ENCODE measurements around the gene TBC1D16.
"Not testable (repeated sequence)": the region's sequence is repeated elsewhere in the genome, so short reads cannot be mapped to it uniquely, and the experiment has no call there.

The TBC1D16 gene

DNA sequence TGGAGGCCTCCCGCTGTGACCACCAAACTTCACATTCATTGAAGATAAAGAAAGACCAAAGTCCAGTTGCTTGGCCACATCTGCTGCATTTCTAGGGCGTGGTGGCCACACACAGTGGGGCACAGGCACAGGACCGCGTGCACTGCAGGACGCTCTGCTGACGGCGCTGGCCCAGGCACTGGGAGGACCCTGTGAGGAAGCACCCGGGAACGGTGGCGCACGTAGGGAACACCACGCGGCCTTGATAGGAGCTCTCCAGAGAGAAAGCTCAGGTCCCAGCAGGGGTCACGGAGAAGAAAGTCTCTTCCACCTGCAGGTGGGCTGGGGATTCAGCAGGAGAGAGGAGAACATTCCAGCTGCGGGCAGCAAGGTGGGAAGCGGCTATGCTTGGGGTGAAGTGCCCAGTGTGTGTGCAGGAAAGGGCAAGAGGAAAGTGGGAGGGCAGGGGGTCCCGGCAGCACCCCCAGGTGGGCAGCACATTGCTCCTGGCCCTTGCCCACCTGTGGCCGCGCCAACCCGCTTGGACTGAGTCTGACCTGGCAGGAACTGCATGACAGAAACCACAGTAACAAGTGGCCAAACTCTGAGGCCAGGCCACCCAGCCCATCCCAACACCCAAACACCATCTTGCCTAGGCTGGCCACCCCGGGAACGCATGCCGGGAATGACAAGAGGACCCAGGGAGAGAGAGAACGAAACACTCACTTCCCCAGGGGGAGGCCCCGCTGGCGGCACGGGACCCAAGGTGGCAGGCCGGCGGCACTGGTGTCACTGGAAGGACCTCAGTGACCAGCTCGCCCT lies 32.8 kb downstream of the TBC1D16 start:
- no peak for DNase-seq

DNA sequence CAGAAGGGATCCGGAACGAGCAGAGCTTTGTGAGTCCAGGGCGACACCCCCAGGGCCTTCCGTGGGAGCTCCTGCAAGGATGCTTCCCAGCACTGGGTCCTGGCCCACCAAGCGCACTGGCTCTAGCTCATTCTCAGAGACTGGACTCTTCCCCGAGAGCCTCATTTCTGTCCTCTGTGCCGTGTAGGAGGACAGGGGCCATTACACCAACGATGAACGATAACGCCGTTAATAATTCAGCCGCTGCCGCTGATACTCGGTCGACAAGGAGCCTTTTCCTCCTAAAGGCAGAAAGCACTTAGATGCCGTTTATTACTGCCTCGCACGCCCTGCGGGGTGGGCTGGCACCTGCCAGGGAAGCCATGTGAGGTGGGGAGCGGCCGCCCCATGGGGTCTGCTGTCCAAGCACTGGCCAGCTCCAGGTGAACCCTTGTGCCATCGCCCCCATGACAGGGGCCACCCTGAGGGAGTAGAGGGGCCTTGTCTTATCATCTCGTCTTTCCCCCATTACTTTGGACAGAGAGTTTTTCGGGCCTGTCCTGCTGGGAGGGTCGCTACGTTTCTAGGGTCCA lies 33.5 kb downstream of the TBC1D16 start:
- DNase-seq: no peak

DNA sequence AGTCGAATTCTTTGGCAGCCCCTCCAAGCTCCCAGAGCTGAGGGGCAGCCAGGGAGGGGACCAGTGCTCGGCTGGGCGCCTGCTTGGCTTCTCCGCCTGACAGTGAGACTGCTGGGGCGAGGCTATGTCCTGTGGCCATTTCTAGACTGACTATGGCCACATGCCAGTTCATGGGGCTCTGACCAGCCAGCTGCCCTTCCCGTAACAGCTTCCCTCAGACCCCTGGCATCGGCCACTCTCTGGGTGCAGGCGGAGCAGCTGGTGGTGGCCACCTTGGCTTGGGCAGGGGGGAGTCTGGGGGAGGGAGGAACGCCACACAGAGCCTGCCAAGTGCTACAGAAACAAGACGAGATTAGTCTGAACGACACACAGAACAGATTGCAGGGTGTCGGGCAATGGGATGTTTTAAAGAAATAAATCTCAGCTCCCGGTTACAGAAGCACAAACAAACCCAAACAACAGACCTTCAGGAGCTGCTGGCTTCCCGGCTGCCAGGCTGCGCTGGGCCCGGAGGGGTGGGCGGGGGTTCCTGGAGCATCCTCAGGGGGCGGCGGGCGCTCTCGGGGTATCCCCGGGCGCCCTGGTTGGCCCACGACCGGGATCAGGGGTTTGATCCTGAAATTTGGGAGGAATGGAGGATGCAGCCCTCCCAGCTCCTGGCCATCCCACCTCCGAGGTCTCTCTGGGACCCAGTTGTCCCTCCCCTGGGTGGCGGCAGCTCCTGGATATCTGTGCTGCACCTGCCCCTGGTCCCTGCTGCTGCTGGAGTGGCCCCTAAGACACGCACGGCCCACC lies 34.5 kb downstream of the TBC1D16 start:
- DNase-seq: no peak

DNA sequence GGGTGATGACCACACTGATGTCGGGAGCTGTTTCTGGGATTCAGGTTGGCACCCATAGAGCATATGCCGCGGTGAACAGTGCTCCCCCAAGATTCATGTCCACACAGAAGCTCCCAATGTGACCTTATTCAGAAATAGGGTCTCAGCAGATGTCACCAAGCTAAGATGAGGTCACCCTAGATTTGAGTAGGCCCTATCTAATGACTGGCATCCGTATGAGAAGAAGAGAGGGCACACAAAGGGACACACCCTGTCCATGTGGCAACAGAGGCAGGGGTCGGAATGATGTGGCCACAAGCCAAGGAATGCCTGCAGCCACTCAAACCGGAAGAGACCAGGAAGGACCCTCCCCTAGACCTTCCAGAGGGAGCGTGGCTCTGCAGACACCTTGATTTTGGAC lies 35.5 kb downstream of the TBC1D16 start:
- DNase-seq: no peak

DNA sequence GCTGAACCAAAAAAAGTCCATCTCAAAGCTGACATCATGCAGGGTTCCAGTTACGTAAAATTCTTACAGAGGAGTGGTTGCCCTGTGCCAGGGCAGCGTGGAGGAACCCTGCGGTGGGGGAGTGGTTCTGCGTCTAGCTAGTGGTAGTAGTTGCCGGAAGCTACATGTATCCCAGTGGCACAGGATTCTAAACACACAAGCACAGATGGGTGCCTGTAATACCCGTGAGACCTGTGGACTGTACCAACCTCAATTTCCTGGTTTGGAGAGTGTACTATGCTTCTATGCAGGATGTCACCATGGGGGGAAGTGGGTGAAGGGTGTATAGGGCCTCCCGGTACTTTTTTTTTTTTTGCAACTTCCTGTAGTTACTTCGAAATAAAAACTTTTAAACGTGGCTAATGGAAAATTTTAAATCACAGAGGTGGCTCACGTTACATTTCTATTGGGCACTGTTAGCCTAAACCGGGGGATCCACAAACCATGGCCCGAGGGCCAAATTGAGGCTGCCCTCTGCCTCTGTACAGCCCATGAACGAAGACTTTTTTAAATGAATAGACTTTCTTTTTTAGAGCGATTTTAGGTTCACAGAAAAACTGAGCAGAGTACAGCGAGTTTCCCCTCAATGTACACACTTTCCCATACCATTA lies 38.5 kb downstream of the TBC1D16 start:
- peak; percentile 64 to 76 for DNase-seq

DNA sequence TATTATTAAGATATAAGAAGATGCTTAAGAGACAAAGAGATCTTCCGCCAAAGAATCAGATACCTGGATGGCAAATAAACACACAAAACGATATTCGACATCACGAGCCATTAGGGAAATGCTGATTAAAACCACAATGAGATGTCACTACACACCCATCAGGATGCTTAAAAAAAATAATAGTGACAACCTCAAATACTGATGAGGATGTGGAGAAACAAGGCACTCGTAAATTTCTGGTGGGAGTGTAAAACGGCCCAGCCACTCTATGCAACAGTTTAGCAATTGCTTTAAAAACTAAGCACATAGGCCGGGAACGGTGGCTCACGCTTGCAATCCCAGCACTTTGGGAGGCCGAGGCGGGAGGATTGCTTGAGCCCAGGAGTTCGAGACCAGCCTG lies 39.4 kb downstream of the TBC1D16 start:
- DNase-seq: no peak

DNA sequence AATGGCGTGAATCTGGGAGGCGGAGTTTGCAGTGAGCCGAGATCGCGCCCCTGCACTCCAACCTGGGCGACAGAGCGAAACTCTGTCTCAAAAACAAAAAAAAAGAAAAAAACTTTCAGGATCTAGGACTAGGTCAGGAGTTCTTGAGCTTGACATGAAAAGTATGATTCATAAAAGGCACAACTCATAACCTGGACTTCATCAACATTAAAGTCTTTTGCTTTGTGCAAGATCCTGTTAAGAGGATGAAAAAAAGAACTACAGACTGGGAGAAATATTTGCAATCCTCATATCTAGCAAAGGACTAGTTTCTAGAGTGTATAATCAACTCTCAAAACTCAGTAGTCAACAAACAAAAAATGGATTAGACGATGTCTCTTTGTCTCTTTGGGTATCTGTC lies 40.0 kb downstream of the TBC1D16 start:
- no peak for DNase-seq

DNA sequence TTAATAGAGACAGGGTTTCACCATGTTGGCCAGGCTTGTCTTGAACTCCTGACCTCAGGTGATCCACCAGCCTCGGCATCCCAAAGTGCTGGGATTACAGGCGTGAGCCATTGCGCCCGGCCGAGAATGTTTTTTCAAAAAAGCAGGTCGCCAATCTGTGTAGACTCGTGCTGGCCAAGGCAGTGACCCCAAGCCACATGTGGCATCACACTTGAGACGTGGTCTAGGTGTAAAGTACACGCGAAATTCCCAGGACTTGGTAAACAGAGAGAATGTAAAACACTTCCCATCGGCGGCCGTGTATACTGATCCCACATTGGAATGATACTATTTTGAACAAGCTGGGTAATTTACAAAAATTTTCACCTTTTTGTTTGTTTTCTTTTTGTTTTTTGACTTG lies 41.1 kb downstream of the TBC1D16 start:
- DNase-seq: no peak

DNA sequence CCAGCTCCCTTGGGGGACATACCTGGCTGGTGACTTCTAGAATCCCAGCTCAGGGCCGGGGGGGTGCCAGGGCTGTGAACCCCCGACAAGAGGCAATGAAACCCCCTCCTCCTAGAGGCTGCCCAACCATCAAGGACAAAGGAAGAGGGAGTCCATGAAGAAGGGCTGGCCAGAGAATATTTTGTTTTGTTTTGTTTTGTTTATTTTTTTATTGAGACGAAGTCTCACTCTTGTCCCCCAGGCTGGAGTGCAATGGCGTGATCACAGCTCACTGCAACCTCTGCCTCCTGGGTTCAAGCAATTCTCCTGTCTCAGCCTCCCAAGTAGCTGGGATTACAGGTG lies 41.5 kb downstream of the TBC1D16 start:
- DNase-seq: not testable (repeated sequence)

DNA sequence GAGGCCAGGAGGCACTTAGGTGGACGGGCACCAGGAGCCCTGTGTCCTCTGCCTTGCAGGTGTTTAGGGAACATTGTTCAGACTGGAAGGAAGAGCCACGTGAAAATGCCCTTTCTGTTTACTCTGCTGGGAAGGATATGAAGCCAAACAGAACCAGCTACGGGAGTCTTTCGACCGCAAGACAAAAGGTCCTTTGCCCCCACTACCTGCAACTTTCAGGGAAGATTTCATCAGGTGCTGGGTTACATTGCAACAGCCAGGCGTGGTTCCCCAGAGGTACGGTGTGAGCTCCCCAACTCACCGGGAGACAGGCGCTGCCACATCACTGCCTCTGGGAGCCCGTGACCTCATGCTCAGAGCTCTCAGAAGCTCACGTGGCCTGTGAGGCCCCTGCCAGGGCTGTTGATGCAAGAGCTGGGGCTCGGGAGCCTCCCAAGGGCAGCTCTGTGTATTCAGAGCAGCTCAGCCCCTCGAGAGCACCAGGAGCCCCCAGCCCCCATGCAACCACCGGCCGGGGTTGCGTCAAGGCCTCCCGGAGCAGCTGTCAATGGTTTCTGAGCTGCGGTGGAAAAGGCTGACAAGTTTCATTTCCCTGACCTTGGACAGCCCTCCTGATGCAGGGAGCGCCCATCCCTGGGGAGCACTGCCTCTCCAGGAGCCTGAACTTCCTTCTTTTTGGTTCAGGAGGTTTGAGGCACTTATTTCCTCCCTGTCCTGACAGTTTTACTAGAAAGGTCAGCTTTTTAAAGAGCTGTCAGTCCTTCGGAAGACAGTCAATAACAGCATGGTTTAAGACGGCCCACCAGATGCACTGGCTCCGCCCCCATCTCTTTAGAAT lies 42.1 kb downstream of the TBC1D16 start:
- peak; percentile 68 to 73 for DNase-seq

DNA sequence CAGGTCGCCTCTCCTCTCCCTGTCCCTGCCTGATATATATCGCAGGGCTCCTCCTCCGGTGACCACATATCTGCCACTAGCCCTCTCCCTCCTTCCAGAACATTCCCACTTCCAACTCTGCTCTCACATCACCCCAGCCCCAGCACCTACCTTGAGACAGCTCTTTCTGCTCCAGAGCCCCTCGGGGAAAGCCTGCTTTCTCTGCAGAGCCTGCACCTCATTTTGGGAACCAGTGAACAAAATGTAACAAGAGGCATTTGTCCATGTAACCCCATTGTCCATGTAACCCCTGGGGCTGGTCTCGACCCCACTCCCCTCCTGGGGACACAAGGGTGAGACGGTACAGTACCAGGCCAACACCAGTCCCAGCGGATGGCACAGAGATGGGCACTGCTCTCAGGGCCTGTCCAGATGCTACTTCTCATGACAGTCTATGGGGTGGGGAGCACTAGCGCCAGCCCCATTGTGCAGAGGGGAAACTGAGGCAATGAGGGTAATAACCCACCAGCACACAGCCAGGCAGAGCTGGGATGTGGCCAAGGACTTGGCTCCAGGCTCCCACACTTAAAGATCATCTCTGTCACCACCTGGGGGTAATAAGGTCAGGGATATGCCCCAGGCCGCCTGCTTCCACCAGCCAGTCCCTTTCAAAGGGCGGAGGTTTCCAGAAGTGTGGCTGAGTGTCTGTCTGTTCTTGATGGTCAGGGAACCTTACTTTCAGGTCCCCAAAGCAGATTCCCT lies 42.9 kb downstream of the TBC1D16 start:
- DNase-seq: peak; percentile 28 to 32

DNA sequence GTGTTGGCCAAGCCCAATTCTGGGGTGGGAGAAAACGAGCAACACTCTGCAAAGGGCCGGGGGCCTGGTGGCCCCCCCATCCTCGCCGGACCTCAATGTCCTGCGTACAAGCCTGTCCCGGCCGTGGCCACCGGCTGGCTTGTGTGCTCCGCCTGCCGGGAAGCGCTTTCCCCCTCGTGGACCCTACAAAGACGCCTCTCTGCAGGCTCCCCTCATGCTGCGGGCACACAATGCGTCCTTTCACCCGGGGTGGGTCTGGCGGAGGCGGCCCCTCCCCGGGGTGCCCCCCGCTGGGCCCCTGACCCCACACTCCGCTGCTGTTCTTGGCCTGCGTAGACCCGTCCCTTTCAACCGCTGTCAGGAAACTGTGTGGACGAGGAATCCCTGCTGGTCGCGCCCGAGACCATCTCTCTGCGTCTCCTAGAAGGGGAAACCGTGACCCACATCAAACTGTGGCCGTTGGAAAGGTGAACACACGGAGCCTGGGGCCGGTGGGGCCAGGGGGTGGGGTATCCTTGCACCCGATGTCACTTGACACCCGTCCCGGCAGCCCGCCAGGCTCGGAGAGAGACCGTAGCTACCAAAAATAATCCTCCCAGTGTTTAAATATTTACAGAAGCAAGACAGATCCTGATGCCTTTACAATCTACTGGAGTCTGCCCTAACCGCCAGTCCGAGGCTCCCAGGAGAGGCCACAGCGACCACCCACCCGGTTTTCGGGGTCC lies 43.6 kb downstream of the TBC1D16 start:
- DNase-seq: peak; percentile 27 to 36

DNA sequence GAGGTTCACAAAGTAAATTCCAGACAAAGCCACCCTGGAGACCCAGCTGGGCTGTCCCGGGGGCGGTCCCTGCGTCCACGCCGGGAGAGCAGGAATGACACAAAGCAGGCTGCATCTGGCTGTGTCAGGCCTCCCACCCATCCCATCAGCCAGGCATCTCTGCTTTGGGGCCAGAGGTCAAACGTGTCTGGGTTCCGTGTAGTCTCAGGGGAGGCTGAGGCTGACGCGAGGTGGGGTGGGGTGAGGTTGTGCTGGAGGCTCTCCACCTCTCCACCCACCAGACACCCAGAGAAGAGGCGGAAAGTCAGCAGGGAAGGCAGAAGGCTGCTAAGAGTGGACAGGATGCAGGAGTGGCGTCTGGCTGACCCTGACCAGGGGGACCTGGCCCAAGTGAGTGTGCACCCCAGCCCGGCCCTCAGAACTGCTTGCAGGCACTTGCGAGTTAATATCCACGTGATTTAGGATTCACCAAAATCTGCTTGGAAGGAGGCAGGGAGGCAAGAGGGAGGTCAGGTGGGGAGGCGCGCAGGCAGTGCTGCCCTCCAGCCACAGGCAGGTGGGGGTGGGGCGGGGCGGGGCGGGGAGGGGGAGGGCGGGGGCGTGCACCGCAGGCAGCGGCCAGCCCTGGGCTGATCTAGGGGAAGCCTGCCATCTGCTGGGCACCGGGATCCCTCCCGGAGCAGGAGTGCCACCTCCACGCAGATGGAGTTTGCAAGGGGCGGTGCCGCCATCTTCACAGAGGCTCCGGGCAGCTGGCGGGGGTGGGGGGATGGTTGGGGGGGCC lies 44.3 kb downstream of the TBC1D16 start:
- DNase-seq: peak; percentile 84 to 89

DNA sequence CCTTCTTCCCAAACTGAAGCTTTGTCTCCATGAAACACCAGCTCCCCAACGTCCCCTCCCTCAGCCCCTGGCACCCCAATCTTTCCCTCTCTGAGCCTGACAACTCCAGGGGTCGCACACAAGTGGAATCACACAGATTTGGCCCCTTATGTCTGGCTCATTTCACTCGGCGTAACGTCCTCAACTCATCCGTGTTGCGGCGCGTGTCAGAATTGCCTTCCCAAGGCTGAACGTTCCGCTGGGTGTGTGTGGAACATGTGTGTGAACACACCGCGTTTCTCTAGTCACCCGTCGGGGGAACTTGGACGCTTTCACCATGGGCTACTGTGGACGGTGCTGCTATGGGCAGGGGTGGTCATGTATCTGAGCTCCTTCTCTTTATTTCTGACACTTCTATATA lies 45.0 kb downstream of the TBC1D16 start:
- no peak for DNase-seq

DNA sequence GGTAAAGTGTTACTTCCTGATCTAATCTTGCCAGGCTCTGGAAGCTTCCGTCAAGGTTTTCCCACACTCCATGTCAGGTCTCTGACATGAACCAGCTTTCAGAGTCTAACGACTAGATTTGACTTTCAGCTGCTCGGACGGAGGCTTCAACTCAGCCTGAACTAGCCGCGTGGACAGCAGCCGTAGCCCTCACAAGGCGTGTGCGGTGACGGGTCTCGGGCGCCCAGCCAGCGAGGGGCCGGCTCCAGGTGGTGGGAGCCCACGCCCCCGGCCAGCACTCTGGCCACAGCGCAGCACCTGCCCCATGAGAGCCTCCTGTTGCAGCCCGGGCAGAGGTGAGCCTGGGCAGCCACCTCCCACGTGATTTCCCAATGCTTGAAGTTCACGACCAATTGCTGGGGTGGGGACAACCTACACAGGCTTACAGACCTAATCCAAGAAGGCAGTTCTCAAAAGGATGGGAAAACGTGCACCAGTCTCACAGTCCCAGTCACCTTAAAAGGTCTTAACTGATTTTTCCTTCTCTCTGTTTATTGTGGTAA lies 45.5 kb downstream of the TBC1D16 start:
- no peak for DNase-seq

DNA sequence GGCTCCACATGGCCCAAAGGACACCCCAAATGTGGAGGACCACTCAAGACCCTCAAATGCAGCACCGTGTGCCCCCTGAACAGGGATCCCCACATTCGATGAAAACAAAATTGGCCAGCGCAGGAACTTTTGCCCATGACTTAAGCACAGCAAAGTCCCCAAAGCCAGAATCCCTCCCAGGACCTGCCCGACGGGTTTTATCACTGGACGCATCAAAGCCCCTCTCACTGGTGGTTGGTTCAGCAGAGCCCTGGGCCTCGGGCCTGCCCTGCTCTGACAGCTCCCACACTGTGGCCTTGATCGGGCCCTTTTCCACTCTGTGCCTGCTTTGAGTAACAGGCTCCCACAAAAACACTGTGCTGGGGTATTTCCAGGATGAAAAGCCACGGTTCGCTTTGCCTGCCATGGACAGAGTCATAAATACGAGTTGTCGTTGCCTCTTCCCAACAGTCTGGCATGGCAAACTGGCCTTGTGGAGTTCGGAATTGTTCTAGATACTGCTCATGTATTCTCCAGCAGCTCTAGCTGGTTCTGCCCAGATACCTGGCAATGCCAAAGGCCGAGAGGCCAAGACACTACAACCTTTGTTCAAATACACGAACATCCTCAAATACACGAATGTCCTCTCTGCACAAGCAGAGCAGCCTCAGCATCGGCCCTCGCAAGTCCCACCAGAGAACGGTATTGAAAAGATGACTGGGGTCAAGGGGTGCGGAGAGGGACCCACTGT lies 46.4 kb downstream of the TBC1D16 start:
- no peak for DNase-seq

DNA sequence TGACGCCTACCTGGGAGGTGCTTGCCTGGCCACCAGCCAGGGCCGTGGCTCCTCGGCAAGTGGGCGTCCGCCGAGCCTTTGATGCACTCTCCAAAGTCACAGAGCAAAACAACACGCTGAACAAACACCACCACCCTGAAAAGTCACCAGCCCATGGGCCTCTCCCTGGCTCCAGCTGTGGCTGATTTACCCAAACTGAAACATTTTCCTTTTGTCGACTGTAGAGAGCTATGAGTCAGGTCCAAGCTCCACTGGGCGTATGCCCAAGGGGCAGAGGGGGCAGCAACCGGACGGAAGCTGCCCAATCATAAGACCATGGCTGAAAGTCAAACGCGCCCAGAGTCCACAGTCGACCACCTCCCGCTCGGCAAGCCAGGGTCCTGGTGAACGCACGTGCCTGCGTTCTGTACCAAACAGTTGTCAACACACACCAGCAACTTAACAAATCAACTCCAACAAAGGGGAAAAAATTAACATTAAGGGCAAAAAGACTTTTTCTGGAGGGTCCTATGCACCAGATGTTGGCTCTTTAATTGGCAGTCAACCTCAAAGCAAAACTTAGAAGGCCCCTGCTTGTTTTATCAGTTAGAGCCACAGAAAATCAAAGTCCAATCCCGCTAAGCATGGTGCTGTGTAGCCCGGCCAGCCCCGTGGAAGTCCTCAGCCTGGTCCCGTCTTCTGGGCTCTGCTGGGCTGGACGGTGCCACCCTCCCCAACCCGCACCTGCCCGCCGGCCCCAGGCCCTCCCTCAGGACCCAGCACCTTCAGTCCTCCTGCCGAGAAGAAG lies 47.3 kb downstream of the TBC1D16 start:
- no peak for DNase-seq

DNA sequence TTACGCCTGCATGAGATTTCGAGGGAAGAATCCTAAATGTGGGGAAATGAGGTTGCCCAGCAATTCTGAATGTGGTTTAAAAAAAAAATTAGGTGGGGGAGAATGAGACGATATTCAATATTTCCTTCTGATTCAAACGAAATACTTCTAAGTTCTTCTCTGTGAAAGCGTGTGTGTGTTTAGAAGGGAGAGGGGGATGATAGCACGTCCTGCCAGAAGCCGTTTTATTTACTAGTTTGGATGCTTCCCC lies 47.8 kb downstream of the TBC1D16 start:
- no peak for DNase-seq

Data from activated T-cell treated with anti-CD3 and anti-CD28 coated beads, Interleukin-2, amount 50 U/mL, for 48 hours (primary cell).